Peyer's patch (tissue), 4 donors: ENCODE data around the gene CFAP43. TPM values are rescaled to one million over a fixed set of nuclear protein-coding genes. Genes with fewer than 3 reads are reported as not detected.

Experiments
- DNase-seq, 3 donors: peaks; one replicate each; pipeline ENCODE4 v3.0.0-alpha.2; 2017 to 2019
- H3K27ac ChIP-seq, 4 donors: fragments of 200-600 bp; sonication (generic); one replicate each; pipeline ENCODE4 v1.5.1; 2016 to 2019
- H3K27me3 ChIP-seq, 2 donors: fragments of 200-600 bp; sonication (generic); one replicate each; pipeline ENCODE4 v1.5.1; 2019
- H3K36me3 ChIP-seq, 3 donors: fragments of 200-600 bp; sonication (generic); one replicate each; pipeline ENCODE4 v1.5.1; 2016 to 2019
- H3K4me1 ChIP-seq, 4 donors: fragments of 200-600 bp; sonication (generic); one replicate each; pipeline ENCODE4 v1.5.1; 2016 to 2019
- H3K4me3 ChIP-seq, 4 donors: fragments of 200-600 bp; sonication (generic); 1 replicate in 3 of 4; 2 replicates in 1 of 4; pipeline ENCODE4 v1.5.1; 2016 to 2019; ENCODE audit warnings: mild to moderate bottlenecking in 1 of 4
- H3K9me3 ChIP-seq, 4 donors: fragments of 200-600 bp; sonication (generic); one replicate each; pipeline ENCODE4 v1.5.1; 2016 to 2019; ENCODE audit warnings: mild to moderate bottlenecking in 1 of 4
- POLR2A ChIP-seq, 2 donors: fragments of 450-650 bp; IDR thresholded peaks; one replicate each; pipeline ENCODE4 v1.5.1; 2017; ENCODE audit warnings: antibody characterized with exemption in 2 of 2, mild to moderate bottlenecking in 2 of 2, moderate library complexity in 2 of 2
- total RNA-seq, 4 donors: library from RNA; depleted of rRNA; stranded (reverse); fragments of >200 nt; gene quantifications; one replicate each; pipeline ENCODE4 v1.1.0, GENCODE V29; 2016
- TF ChIP-seq, protein P1 (sequence below), 6 experiments: fragments of 450-650 bp in 4 of 6; fragments of 200-600 bp in 2 of 6; sonication (generic) in 1 of 6; IDR thresholded peaks; one replicate each; pipeline ENCODE4 v1.5.1; 2017 to 2019; ENCODE audit warnings: antibody characterized with exemption in 6 of 6, mild to moderate bottlenecking in 3 of 6, moderate library complexity in 1 of 6

The CFAP43 gene
- total RNA-seq, 4 donors from 2014 or later, result 0.27 to 12.4 (median 0.76) TPM; not detected in 1

GRCh38 chr10:104242545-104242944, 10.4 kb upstream of the CFAP43 start:
- Histone ChIP-seq H3K9me3 (peaks cover 0 to 5% (median 0%) of the 10 kb centered on the region in 4 donors), H3K4me3 (no peak overlapping the region), H3K27ac (no peak overlapping the region), H3K27me3 (no peaks in the 10 kb centered on the region), H3K36me3 (no peaks in the 10 kb centered on the region), H3K4me1 (no peaks in the 10 kb centered on the region)
- no peak for DNase-seq
- TF ChIP-seq, protein P1, sequence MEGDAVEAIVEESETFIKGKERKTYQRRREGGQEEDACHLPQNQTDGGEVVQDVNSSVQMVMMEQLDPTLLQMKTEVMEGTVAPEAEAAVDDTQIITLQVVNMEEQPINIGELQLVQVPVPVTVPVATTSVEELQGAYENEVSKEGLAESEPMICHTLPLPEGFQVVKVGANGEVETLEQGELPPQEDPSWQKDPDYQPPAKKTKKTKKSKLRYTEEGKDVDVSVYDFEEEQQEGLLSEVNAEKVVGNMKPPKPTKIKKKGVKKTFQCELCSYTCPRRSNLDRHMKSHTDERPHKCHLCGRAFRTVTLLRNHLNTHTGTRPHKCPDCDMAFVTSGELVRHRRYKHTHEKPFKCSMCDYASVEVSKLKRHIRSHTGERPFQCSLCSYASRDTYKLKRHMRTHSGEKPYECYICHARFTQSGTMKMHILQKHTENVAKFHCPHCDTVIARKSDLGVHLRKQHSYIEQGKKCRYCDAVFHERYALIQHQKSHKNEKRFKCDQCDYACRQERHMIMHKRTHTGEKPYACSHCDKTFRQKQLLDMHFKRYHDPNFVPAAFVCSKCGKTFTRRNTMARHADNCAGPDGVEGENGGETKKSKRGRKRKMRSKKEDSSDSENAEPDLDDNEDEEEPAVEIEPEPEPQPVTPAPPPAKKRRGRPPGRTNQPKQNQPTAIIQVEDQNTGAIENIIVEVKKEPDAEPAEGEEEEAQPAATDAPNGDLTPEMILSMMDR (IDR thresholded peaks at IDR 0.05), result no peak
- TF ChIP-seq POLR2A (IDR thresholded peaks at IDR 0.05), result no peak

GRCh38 chr10:104240078-104240477, 7.9 kb upstream of the CFAP43 start:
- TF ChIP-seq, protein P1 (IDR thresholded peaks at IDR 0.05), result no peak
- no peak for TF ChIP-seq POLR2A (IDR thresholded peaks at IDR 0.05)
- Histone ChIP-seq H3K4me3 (no peak overlapping the region), H3K36me3 (no peaks in the 10 kb centered on the region), H3K9me3 (no peaks in the 10 kb centered on the region), H3K27ac (no peak overlapping the region), H3K27me3 (no peaks in the 10 kb centered on the region), H3K4me1 (no peaks in the 10 kb centered on the region)
- no peak for DNase-seq

DNA sequence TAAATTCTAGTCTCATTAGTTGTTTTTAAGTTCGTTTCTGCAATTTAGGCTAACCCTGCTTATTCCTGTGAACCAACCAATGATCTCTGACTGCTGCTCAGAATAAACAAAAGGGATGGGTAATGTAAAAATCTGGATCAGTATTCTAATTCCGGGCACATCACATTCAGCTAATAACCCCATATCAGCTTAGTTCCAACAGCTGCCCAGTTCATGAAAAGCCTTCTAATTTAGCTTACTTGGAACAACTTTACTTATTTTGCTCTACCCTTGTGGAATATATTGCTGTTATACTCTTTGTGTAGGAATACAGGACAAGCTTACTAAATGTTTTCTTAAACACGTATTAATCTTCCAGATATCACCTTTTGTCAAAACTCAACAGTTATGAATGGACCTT, 3.6 kb upstream of the CFAP43 start:
- Histone ChIP-seq H3K4me3 (no peak overlapping the region), H3K36me3 (no peaks in the 10 kb centered on the region), H3K27me3 (no peaks in the 10 kb centered on the region), H3K27ac (no peak overlapping the region), H3K9me3 (no peaks in the 10 kb centered on the region), H3K4me1 (peaks cover 0 to 4% (median 0%) of the 10 kb centered on the region in 4 donors)
- no peak for DNase-seq
- TF ChIP-seq POLR2A (IDR thresholded peaks at IDR 0.05), result no peak
- TF ChIP-seq, protein P1 (IDR thresholded peaks at IDR 0.05), result no peak

DNA sequence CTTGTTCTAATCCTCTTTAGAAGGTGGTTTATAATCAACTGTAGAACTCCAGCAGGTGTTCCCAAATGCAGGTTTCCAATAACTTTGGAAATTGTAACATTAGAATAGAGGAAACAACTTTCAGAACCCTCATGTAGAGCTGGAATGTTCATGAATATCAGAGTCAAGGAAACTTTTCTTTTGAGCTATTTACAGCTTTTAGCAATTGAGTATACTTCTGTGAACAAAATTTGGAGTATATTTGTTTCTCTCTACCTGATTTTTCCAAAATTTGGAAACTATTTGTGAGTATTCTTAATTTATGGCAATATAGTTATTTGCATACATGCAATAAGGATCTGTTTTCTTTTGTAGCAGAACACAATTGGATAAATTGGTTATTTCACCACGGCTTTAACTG, 2.8 kb upstream of the CFAP43 start:
- no peak for DNase-seq
- Histone ChIP-seq H3K27ac (no peak overlapping the region), H3K4me3 (no peak overlapping the region), H3K9me3 (no peaks in the 10 kb centered on the region), H3K36me3 (no peaks in the 10 kb centered on the region), H3K4me1 (peaks cover 0 to 4% (median 0%) of the 10 kb centered on the region in 4 donors), H3K27me3 (no peaks in the 10 kb centered on the region)
- TF ChIP-seq POLR2A (IDR thresholded peaks at IDR 0.05), result no peak
- TF ChIP-seq, protein P1 (IDR thresholded peaks at IDR 0.05), result no peak

GRCh38 chr10:104233817-104234216, 1.7 kb upstream of the CFAP43 start:
- TF ChIP-seq, protein P1 (IDR thresholded peaks at IDR 0.05), result no peak
- no peak for TF ChIP-seq POLR2A (IDR thresholded peaks at IDR 0.05)
- H3K9me3 ChIP-seq, result no peaks in the 10 kb centered on the region
- H3K27me3 ChIP-seq, result no peaks in the 10 kb centered on the region
- peaks cover 0 to 4% (median 0%) of the 10 kb centered on the region in 4 donors for H3K4me1 ChIP-seq
- no peak overlapping the region for H3K27ac ChIP-seq
- no peaks in the 10 kb centered on the region for H3K36me3 ChIP-seq
- DNase-seq, result no peak
- no peak overlapping the region for H3K4me3 ChIP-seq

GRCh38 chr10:104232613-104233102, 494 bp upstream of the CFAP43 start:
- no peak for TF ChIP-seq POLR2A (IDR thresholded peaks at IDR 0.05)
- TF ChIP-seq, protein P1 (IDR thresholded peaks at IDR 0.05), result no peak
- Histone ChIP-seq H3K27me3 (no peaks in the 10 kb centered on the region), H3K4me1 (peaks cover 0 to 4% (median 0%) of the 10 kb centered on the region in 4 donors), H3K9me3 (no peaks in the 10 kb centered on the region), H3K27ac (peak overlapping the region in 1 of 4 donors; percentile 50), H3K4me3 (peak overlapping the region; percentile 54 to 92 (median 72)), H3K36me3 (no peaks in the 10 kb centered on the region)
- DNase-seq, result peak in 1 of 3 donors; percentile 47
